Measurements from ENCODE around the gene SMAD6.

Gene SMAD6

GRCh38 chr15:66801266-66801665, 99.2 kb downstream of the SMAD6 start:
- DNase-seq, result no peak

- DNase-seq, result no peak
These were observed 100.3 kb downstream of the SMAD6 start for GRCh38 chr15:66802025-66803001.

- DNase-seq, result no peak
These were observed 101.2 kb downstream of the SMAD6 start for GRCh38 chr15:66803182-66803729.

GRCh38 chr15:66803749-66804148, 101.7 kb downstream of the SMAD6 start:
- no peak for DNase-seq

- no peak for DNase-seq
These were observed 103.3 kb downstream of the SMAD6 start for GRCh38 chr15:66805202-66805885.

- no peak for DNase-seq
These were observed 106.3 kb downstream of the SMAD6 start for GRCh38 chr15:66808181-66808824.

- no peak for DNase-seq
These were observed 107.6 kb downstream of the SMAD6 start for GRCh38 chr15:66809664-66810063.

GRCh38 chr15:66815318-66815717, 113.3 kb downstream of the SMAD6 start:
- DNase-seq, result no peak

- DNase-seq, result no peak
These were observed 114.2 kb downstream of the SMAD6 start for GRCh38 chr15:66816201-66816600.

GRCh38 chr15:66819084-66819483, 117.0 kb downstream of the SMAD6 start:
- no peak for DNase-seq

- no peak for DNase-seq
These were observed 118.6 kb downstream of the SMAD6 start for GRCh38 chr15:66820481-66821176.

GRCh38 chr15:66821307-66821706, 119.3 kb downstream of the SMAD6 start:
- no peak for DNase-seq

GRCh38 chr15:66822114-66822513, 120.1 kb downstream of the SMAD6 start:
- DNase-seq, result no peak

- no peak for DNase-seq
These were observed 120.5 kb downstream of the SMAD6 start for GRCh38 chr15:66822576-66822975.

- no peak for DNase-seq
These were observed 121.6 kb downstream of the SMAD6 start for GRCh38 chr15:66823601-66824000.

- DNase-seq, result no peak
These were observed 122.4 kb downstream of the SMAD6 start for GRCh38 chr15:66824424-66824823.

- no peak for DNase-seq
These were observed 123.1 kb downstream of the SMAD6 start for GRCh38 chr15:66825139-66825538.

- DNase-seq, result no peak
These were observed 123.7 kb downstream of the SMAD6 start for GRCh38 chr15:66825731-66826130.

GRCh38 chr15:66826507-66826906, 124.5 kb downstream of the SMAD6 start:
- DNase-seq, result no peak

- no peak for DNase-seq
These were observed 125.1 kb downstream of the SMAD6 start for GRCh38 chr15:66827039-66827697.

- DNase-seq, result no peak
These were observed 125.6 kb downstream of the SMAD6 start for GRCh38 chr15:66827698-66828055.

All from NCI-H2227 treated with DMSO at 0.1 percent for 48 hours (cell line).